Smooth muscle cell (in vitro differentiated cells): ENCODE results near the gene PJA1. TPM values are rescaled to one million over a fixed set of nuclear protein-coding genes. Genes with fewer than 3 reads are reported as not detected.

Experiments used
- DNase-seq: peaks from one replicate; lab custom pipeline; 2025; ENCODE audit not compliant: unreplicated experiment; lab: John Stamatoyannopoulos, UW
- H2AFZ ChIP-seq: fragments of 200-600 bp; sonication (generic); 2 replicates; pipeline ENCODE4 v1.6.0; 2016; ENCODE audit warnings: antibody characterized with exemption, low read depth, mild to moderate bottlenecking
- H3F3A ChIP-seq: fragments of 200-600 bp; sonication (generic); 2 replicates; pipeline ENCODE4 v1.6.0; 2017; ENCODE audit warnings: antibody characterized with exemption, low read depth
- H3K27ac ChIP-seq: fragments of 200-600 bp; sonication (generic); 2 replicates; pipeline ENCODE4 v1.5.1; 2016; ENCODE audit warnings: low read depth, mild to moderate bottlenecking
- H3K27me3 ChIP-seq: fragments of 200-600 bp; sonication (generic); 2 replicates; pipeline ENCODE4 v1.6.1; 2016; ENCODE audit warnings: low read depth, mild to moderate bottlenecking
- H3K36me3 ChIP-seq: fragments of 200-600 bp; sonication (generic); 2 replicates; pipeline ENCODE4 v1.5.1; 2016; ENCODE audit warnings: low read depth
- H3K4me1 ChIP-seq: fragments of 200-600 bp; sonication (generic); 2 replicates; pipeline ENCODE4 v1.5.1; 2016; ENCODE audit warnings: low read depth
- H3K4me2 ChIP-seq: fragments of 200-600 bp; sonication (generic); 2 replicates; pipeline ENCODE4 v1.6.0; 2016; ENCODE audit warnings: mild to moderate bottlenecking
- H3K4me3 ChIP-seq: fragments of 200-600 bp; sonication (generic); 2 replicates; pipeline ENCODE4 v1.5.1; 2016; ENCODE audit warnings: mild to moderate bottlenecking
- H3K79me2 ChIP-seq: fragments of 200-600 bp; sonication (generic); 2 replicates; pipeline ENCODE4 v1.6.0; 2016; ENCODE audit warnings: low read depth, mild to moderate bottlenecking
- H3K9ac ChIP-seq: fragments of 200-600 bp; sonication (generic); 2 replicates; pipeline ENCODE4 v1.6.0; 2016; ENCODE audit warnings: low read depth
- H3K9me3 ChIP-seq: fragments of 200-600 bp; sonication (generic); replicated peaks from 2 replicates; pipeline ENCODE4 v1.5.1; 2016; ENCODE audit warnings: low read depth
- H4K20me1 ChIP-seq: fragments of 200-600 bp; sonication (generic); 2 replicates; pipeline ENCODE4 v1.6.0; 2016; ENCODE audit warnings: low read depth
- WGBS: methylation state at CpG from one replicate; pipeline ENCODE4 v1.1.7; 2016; ENCODE audit warnings: low lambda C conversion rate; 5-methylcytosine and 5-hydroxymethylcytosine counted together
- polyA plus RNA-seq: library from polyadenylated mRNA; unstranded; fragments of >200 nt; fragmentation: Nextera tagmentation; extraction: Ambion mirVana; gene quantifications from 2 replicates; pipeline ENCODE4 v1.2.1, GENCODE V29; 2016
- total RNA-seq: library from RNA; depleted of rRNA; stranded (reverse); fragments of >200 nt; gene quantifications from 2 replicates; pipeline ENCODE4 v1.2.3, GENCODE V29; 2014
- TF ChIP-seq, protein P1 (sequence below): fragments of 200-600 bp; sonication (generic); IDR thresholded peaks from 2 replicates; pipeline ENCODE4 v1.5.1; 2017; ENCODE audit warnings: borderline replicate concordance, mild to moderate bottlenecking, antibody characterized with exemption; ENCODE audit not compliant: insufficient read depth, poor library complexity, severe bottlenecking

Gene PJA1
- total and polyA plus RNA-seq, 2 experiments from 2014 or later: 30.6 to 53.4 TPM

GRCh38 chrX:69170319-69170718 is 5.1 kb upstream of the PJA1 start:
- Histone ChIP-seq H3K36me3 (no peaks in the 10 kb centered on the region), H3K4me3 (no peak overlapping the region), H3K27me3 (no peaks in the 10 kb centered on the region), H4K20me1 (no peaks in the 10 kb centered on the region), H3K4me1 (no peaks in the 10 kb centered on the region), H3K27ac (no peak overlapping the region), H3F3A (no peaks in the 10 kb centered on the region), H2AFZ (no peak overlapping the region), H3K79me2 (no peaks in the 10 kb centered on the region), H3K9me3 (peaks cover under 1% of the 10 kb centered on the region), H3K9ac (no peak overlapping the region), H3K4me2 (no peak overlapping the region)
- DNase-seq: no peak
- TF ChIP-seq, protein P1, sequence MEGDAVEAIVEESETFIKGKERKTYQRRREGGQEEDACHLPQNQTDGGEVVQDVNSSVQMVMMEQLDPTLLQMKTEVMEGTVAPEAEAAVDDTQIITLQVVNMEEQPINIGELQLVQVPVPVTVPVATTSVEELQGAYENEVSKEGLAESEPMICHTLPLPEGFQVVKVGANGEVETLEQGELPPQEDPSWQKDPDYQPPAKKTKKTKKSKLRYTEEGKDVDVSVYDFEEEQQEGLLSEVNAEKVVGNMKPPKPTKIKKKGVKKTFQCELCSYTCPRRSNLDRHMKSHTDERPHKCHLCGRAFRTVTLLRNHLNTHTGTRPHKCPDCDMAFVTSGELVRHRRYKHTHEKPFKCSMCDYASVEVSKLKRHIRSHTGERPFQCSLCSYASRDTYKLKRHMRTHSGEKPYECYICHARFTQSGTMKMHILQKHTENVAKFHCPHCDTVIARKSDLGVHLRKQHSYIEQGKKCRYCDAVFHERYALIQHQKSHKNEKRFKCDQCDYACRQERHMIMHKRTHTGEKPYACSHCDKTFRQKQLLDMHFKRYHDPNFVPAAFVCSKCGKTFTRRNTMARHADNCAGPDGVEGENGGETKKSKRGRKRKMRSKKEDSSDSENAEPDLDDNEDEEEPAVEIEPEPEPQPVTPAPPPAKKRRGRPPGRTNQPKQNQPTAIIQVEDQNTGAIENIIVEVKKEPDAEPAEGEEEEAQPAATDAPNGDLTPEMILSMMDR: no peak

DNA sequence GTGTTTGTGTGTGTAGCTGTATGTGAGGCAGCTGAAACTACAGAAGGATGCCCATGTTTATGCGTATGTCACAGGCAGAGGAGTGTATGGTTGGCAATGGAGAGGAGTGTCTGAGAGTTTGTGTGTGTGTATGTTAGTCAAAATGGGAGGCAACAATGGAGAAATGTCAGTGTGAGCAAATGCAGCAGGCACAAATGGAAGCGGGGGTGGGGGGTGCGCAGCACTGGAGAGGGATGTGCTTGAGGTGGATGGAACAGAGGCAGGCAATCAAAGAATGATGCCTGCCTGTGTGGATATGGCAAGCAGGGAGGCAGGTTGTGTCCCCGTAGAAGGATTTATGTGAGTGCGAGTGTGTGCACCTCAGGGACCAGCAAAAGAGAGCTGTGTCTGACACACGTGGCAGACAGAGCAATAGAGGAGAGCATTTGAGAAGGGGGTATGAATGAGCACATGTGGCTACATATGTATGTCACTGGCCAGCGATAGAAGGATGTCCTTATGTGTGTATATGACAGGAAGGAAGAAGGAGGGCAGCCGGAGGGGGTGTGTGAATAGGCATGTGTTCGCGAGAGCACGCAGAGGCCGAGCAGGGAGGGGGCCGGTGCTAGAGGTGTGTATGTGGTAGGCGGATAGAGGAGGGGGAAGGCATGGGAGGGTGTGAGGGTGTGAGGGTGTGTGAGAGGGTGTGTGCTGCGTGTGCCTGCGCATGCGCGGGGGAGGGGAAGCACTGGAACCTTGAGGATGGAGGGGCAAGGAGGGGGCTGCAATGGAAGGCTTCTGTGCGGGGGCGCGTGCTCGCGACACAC is 1.1 kb downstream of the PJA1 start:
- no peak for DNase-seq
- TF ChIP-seq, protein P1: no peak
- H3K4me2 ChIP-seq: peak overlapping the region; percentile 83

GRCh38 chrX:69162361-69162865 is 2.8 kb downstream of the PJA1 start:
- H3K27ac ChIP-seq: no peak overlapping the region
- H3K9me3 ChIP-seq: no peaks in the 10 kb centered on the region
- no peak overlapping the region for H3K4me3 ChIP-seq
- TF ChIP-seq, protein P1: no peak
- no peaks in the 10 kb centered on the region for H3K27me3 ChIP-seq
- H4K20me1 ChIP-seq: peaks cover 47% of the 10 kb centered on the region
- no peaks in the 10 kb centered on the region for H3F3A ChIP-seq
- no peaks in the 10 kb centered on the region for H3K79me2 ChIP-seq
- no peaks in the 10 kb centered on the region for H3K36me3 ChIP-seq
- no peak overlapping the region for H3K9ac ChIP-seq
- WGBS: 85% methylated on average over 9 of the region's 9 CpGs
- H2AFZ ChIP-seq: no peak overlapping the region
- no peaks in the 10 kb centered on the region for H3K4me1 ChIP-seq
- no peak for DNase-seq
- no peak overlapping the region for H3K4me2 ChIP-seq

More for the DNA sequence above, 1.1 kb downstream of the PJA1 start:
- no peaks in the 10 kb centered on the region for H3K36me3 ChIP-seq
- no peaks in the 10 kb centered on the region for H3K79me2 ChIP-seq
- H2AFZ ChIP-seq: no peak overlapping the region
- 72% methylated on average over 18 of the region's 23 CpGs for WGBS
- no peaks in the 10 kb centered on the region for H3K9me3 ChIP-seq
- peaks cover 45% of the 10 kb centered on the region for H4K20me1 ChIP-seq
- no peaks in the 10 kb centered on the region for H3K4me1 ChIP-seq
- H3K27ac ChIP-seq: no peak overlapping the region
- H3K9ac ChIP-seq: no peak overlapping the region
- H3F3A ChIP-seq: no peaks in the 10 kb centered on the region
- peak overlapping the region; percentile 71 for H3K4me3 ChIP-seq
- no peaks in the 10 kb centered on the region for H3K27me3 ChIP-seq

DNA sequence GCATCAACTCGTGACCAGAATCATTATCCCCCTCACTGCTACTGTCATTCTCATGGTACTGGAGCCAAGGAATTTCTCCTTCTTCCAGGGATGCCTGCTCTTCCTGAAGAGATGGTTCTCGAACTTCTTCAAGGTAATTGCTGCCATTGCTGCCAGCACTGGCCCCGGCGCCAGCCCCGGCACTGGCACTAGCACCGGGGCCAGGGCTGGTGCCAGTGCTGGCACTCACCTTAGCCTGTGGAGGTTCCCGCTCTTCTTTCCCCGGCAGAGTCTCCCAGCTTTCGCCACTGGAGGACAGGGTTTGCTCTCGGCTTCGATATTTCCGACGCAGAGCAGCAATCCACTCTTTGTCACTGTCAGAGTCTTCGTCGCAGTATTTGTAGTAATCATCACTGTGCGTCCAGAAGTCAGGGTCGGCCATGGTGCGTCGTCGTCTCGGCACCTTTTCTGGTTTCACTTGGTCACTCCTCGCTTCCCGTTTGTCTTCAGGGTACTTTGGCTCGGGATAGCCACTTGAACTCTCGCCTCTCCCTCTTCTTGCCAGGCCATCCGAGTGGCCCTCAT is 3.4 kb downstream of the PJA1 start:
- DNase-seq: no peak
- TF ChIP-seq, protein P1: no peak
- Histone ChIP-seq H2AFZ (no peak overlapping the region), H3K4me2 (no peak overlapping the region), H3K9ac (no peak overlapping the region), H3K27me3 (no peaks in the 10 kb centered on the region), H3F3A (no peaks in the 10 kb centered on the region), H3K4me3 (no peak overlapping the region), H3K4me1 (no peaks in the 10 kb centered on the region), H3K27ac (no peak overlapping the region), H3K36me3 (no peaks in the 10 kb centered on the region), H3K79me2 (no peaks in the 10 kb centered on the region), H3K9me3 (no peaks in the 10 kb centered on the region), H4K20me1 (peaks cover 47% of the 10 kb centered on the region)
- 93% methylated on average over 26 of the region's 26 CpGs for WGBS
